HG03575 (cell line): ENCODE data around the gene DOCK9.

Experiments used
- ATAC-seq: cut with Tn5 transposase; IDR thresholded peaks from one replicate; pipeline ENCODE4 v1.9.1; 2021; ENCODE audit not compliant: unreplicated experiment, insufficient number of reproducible peaks, low FRiP score; ENCODE audit errors: extremely low read depth

The DOCK9 gene

GRCh38 chr13:98843482-98843877, 134.4 kb downstream of the DOCK9 start:
- no peak for ATAC-seq

GRCh38 chr13:98842858-98843481, 134.9 kb downstream of the DOCK9 start:
- peak; percentile 62 for ATAC-seq

- no peak for ATAC-seq
These were observed 135.8 kb downstream of the DOCK9 start for GRCh38 chr13:98842070-98842469.

GRCh38 chr13:98839856-98840769, 137.8 kb downstream of the DOCK9 start:
- ATAC-seq: peak; percentile 55

- no peak for ATAC-seq
These were observed 139.1 kb downstream of the DOCK9 start for GRCh38 chr13:98838776-98839175.

GRCh38 chr13:98837896-98838295, 140.0 kb downstream of the DOCK9 start:
- ATAC-seq: no peak

- ATAC-seq: no peak
These were observed 142.7 kb downstream of the DOCK9 start for GRCh38 chr13:98835156-98835555.

GRCh38 chr13:98834254-98834960, 143.5 kb downstream of the DOCK9 start:
- no peak for ATAC-seq

GRCh38 chr13:98831236-98831635, 146.6 kb downstream of the DOCK9 start:
- no peak for ATAC-seq

GRCh38 chr13:98829541-98829940, 148.3 kb downstream of the DOCK9 start:
- no peak for ATAC-seq

- ATAC-seq: no peak
These were observed 149.2 kb downstream of the DOCK9 start for GRCh38 chr13:98828614-98829013.

- ATAC-seq: no peak
These were observed 150.4 kb downstream of the DOCK9 start for GRCh38 chr13:98827449-98827848.

GRCh38 chr13:98826146-98826545, 151.7 kb downstream of the DOCK9 start:
- ATAC-seq: no peak

GRCh38 chr13:98825659-98826058, 152.2 kb downstream of the DOCK9 start:
- ATAC-seq: no peak

GRCh38 chr13:98824376-98825160, 153.3 kb downstream of the DOCK9 start:
- ATAC-seq: no peak

GRCh38 chr13:98823442-98823841, 154.4 kb downstream of the DOCK9 start:
- ATAC-seq: no peak

- ATAC-seq: no peak
These were observed 155.6 kb downstream of the DOCK9 start for GRCh38 chr13:98822225-98822606.

GRCh38 chr13:98821372-98822224, 156.3 kb downstream of the DOCK9 start:
- no peak for ATAC-seq
